Omental fat pad (tissue), 4 donors: ENCODE data around the gene RANBP1. TPM values are rescaled to one million over a fixed set of nuclear protein-coding genes. Genes with fewer than 3 reads are reported as not detected.
"Not testable (repeated sequence)": the region's sequence is repeated elsewhere in the genome, so short reads cannot be mapped to it uniquely, and the experiment has no call there.

Experiments used
- ATAC-seq: fragments of 150-250 bp; one replicate; pipeline ENCODE4 v1.9.1; 2016; ENCODE audit warnings: mild to moderate bottlenecking, moderate library complexity; ENCODE audit not compliant: low FRiP score
- DNase-seq: peaks from one replicate; pipeline ENCODE4 v3.0.0-alpha.2; 2019; ENCODE audit warnings: low spot score
- CTCF ChIP-seq, 3 donors: fragments of 450-650 bp; IDR thresholded peaks; one replicate each; pipeline ENCODE4 v1.5.1; 2016 to 2017; ENCODE audit warnings: antibody characterized with exemption in 3 of 3, mild to moderate bottlenecking in 3 of 3, moderate library complexity in 2 of 3
- total RNA-seq, 4 donors: library from RNA; depleted of rRNA; stranded (reverse); fragments of >200 nt; gene quantifications; one replicate each; pipeline ENCODE4 v1.1.0, GENCODE V29; 2016

The RANBP1 gene
- 100 to 1,000 TPM; 146 to 285 (median 159) TPM for total RNA-seq

- TF ChIP-seq CTCF (IDR thresholded peaks at IDR 0.05): no peak
- ATAC-seq: no peak
- no peak for DNase-seq
Measured at GRCh38 chr22:20115691-20116375, at the start of gene RANBP1. Gene RANBP1, plus strand, starts transcription at chr22:20116104. Its CDS starts 81 bp downstream, at chr22:20116185.

- TF ChIP-seq CTCF (IDR thresholded peaks at IDR 0.05): no peak
- ATAC-seq (no peak), DNase-seq (no peak)
Measured at GRCh38 chr22:20066617-20067383, 49.1 kb upstream of the RANBP1 start.

- not testable (repeated sequence) for ATAC-seq, DNase-seq
Measured at GRCh38 chr22:20067384-20067682, 48.6 kb upstream of the RANBP1 start.

- ATAC-seq: peak; percentile 17
- DNase-seq: no peak
- no peak for TF ChIP-seq CTCF (IDR thresholded peaks at IDR 0.05)
Measured at GRCh38 chr22:20068640-20069039, 47.3 kb upstream of the RANBP1 start.

- ATAC-seq (no peak), DNase-seq (no peak)
- TF ChIP-seq CTCF (IDR thresholded peaks at IDR 0.05): no peak
Measured at GRCh38 chr22:20069331-20070042, 46.4 kb upstream of the RANBP1 start.

- no peak for TF ChIP-seq CTCF (IDR thresholded peaks at IDR 0.05)
- no peak for ATAC-seq
- DNase-seq: no peak
Measured at GRCh38 chr22:20071524-20071972, 44.4 kb upstream of the RANBP1 start.

- no peak for ATAC-seq
- TF ChIP-seq CTCF (IDR thresholded peaks at IDR 0.05): no peak
- no peak for DNase-seq
Measured at GRCh38 chr22:20076627-20077172, 39.2 kb upstream of the RANBP1 start.
